HG02981 (cell line): ENCODE data around the gene TRPM3.

Experiments used
- ATAC-seq: cut with Tn5 transposase; IDR thresholded peaks from one replicate; pipeline ENCODE4 v1.9.1; 2021; ENCODE audit warnings: mild to moderate bottlenecking, moderate library complexity; ENCODE audit not compliant: unreplicated experiment

Gene TRPM3

GRCh38 chr9:70852711-70853240 lies 268.6 kb downstream of the TRPM3 start:
- no peak for ATAC-seq

- no peak for ATAC-seq
Observed at GRCh38 chr9:70840266-70840665, 281.2 kb downstream of the TRPM3 start.

GRCh38 chr9:70835323-70835722 lies 286.1 kb downstream of the TRPM3 start:
- no peak for ATAC-seq

GRCh38 chr9:70832492-70832891 lies 288.9 kb downstream of the TRPM3 start:
- no peak for ATAC-seq

GRCh38 chr9:70830618-70831017 lies 290.8 kb downstream of the TRPM3 start:
- no peak for ATAC-seq

GRCh38 chr9:70829591-70830265 lies 291.7 kb downstream of the TRPM3 start:
- no peak for ATAC-seq

- no peak for ATAC-seq
Observed at GRCh38 chr9:70826562-70826961, 294.9 kb downstream of the TRPM3 start.

- no peak for ATAC-seq
Observed at GRCh38 chr9:70823284-70823683, 298.1 kb downstream of the TRPM3 start.

- ATAC-seq = no peak
Observed at GRCh38 chr9:70817311-70817710, 304.1 kb downstream of the TRPM3 start.

- no peak for ATAC-seq
Observed at GRCh38 chr9:70816891-70817290, 304.5 kb downstream of the TRPM3 start.

GRCh38 chr9:70816316-70816715 lies 305.1 kb downstream of the TRPM3 start:
- ATAC-seq = no peak

GRCh38 chr9:70814597-70814996 lies 306.8 kb downstream of the TRPM3 start:
- ATAC-seq = no peak

GRCh38 chr9:70813141-70813540 lies 308.3 kb downstream of the TRPM3 start:
- ATAC-seq = no peak

- peak; percentile 68 for ATAC-seq
Observed at GRCh38 chr9:70811638-70812037, 309.8 kb downstream of the TRPM3 start.

- no peak for ATAC-seq
Observed at GRCh38 chr9:70806875-70807274, 314.5 kb downstream of the TRPM3 start.

GRCh38 chr9:70805949-70806348 lies 315.5 kb downstream of the TRPM3 start:
- no peak for ATAC-seq

GRCh38 chr9:70802758-70803436 lies 318.5 kb downstream of the TRPM3 start:
- ATAC-seq = no peak

- ATAC-seq = no peak
Observed at GRCh38 chr9:70802206-70802605, 319.2 kb downstream of the TRPM3 start.

- no peak for ATAC-seq
Observed at GRCh38 chr9:70801181-70801829, 320.1 kb downstream of the TRPM3 start.

GRCh38 chr9:70798018-70798417 lies 323.4 kb downstream of the TRPM3 start:
- no peak for ATAC-seq

GRCh38 chr9:70795841-70796240 lies 325.6 kb downstream of the TRPM3 start:
- ATAC-seq = no peak

GRCh38 chr9:70792796-70793195 lies 328.6 kb downstream of the TRPM3 start:
- ATAC-seq = no peak
